ENCODE data around the gene EPHA1.
"Not testable (repeated sequence)": the region's sequence is repeated elsewhere in the genome, so short reads cannot be mapped to it uniquely, and the experiment has no call there.

Gene EPHA1

DNA sequence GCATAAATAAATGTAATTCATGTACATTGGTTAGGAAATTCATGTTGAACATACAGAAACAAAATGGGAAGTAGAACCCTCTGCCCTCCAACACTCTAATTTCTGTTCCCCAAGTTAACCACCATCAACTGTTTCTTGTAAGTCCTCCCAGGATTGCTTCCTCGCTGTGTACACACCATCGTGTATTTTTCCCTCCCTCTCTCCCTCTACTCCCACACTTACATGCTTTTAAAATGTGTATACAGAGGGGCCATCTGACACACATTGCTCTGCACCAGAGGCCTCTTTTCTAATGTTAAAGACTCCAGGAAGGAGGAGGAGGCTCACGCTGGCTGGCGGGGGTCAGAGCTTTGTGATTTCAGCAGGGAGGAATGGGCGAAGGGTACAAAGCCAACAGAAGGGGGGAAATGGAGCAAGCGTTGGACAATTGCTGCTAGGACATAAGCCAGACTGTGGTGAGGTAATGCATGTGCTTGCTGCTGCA lies 1.9 kb upstream of the EPHA1 start:
- no peak for DNase-seq
- in situ Hi-C loops (cut with HindIII; ENCODE audit: low pct_ligation_motif_present, low pct_unique_long_range_greater_than_20kb, low sequenced_read_pairs) = no loop called here

DNA sequence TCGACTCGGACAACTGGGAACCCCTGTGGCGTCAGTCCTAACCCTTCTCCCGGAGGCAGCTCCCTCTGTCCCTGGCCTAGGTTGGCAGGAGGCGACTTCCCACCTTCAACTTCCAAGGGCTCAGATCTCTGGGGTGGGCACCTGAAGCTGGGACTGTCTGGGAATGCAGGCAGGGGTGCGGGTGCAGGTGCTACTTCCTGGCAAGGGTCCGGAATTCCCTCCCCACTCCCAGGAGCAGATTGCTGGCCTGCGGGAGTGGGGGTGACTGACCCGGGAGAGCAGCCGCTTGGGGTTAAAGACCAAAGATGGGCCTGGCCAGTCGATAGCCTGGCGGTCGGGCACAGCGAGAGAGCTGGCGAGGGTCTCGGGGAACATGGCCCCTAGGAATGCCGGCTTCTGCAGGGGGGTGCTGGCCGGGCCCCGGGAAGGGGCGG lies 387 bp downstream of the EPHA1 start:
- DNase-seq = no peak
- in situ Hi-C loops (cut with HindIII; ENCODE audit: low pct_ligation_motif_present, low pct_unique_long_range_greater_than_20kb, low sequenced_read_pairs) = no loop called here

GRCh38 chr7:143407287-143408251 lies 1.1 kb downstream of the EPHA1 start:
- in situ Hi-C loops (cut with HindIII; ENCODE audit: low pct_ligation_motif_present, low pct_unique_long_range_greater_than_20kb, low sequenced_read_pairs) = no loop called here
- no peak for DNase-seq

DNA sequence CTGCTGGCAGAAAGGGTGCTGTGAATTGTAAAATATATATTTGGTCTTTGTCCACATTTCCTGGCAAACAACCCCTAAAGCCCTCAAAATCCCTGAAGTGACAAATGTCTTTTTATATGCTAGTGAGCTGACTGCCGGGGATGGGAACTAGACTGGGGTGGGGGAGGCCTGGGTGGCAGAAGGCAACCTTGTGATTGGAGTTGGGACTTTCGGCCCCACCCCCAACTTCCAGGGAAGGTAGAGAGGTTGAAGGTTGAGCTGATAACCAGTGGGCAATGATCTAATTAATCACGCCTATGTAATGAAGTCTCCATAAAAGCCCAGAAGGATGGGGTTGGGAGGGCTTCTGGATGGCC lies 2.7 kb downstream of the EPHA1 start:
- DNase-seq = no peak

GRCh38 chr7:143405173-143406001 lies 3.3 kb downstream of the EPHA1 start:
- no peak for DNase-seq
- in situ Hi-C loops (cut with HindIII; ENCODE audit: low pct_ligation_motif_present, low pct_unique_long_range_greater_than_20kb, low sequenced_read_pairs) = no loop called here

More for the DNA sequence above, 2.7 kb downstream of the EPHA1 start:
- in situ Hi-C loops (cut with HindIII; ENCODE audit: low pct_ligation_motif_present, low pct_unique_long_range_greater_than_20kb, low sequenced_read_pairs) = no loop called here

- in situ Hi-C loops (cut with HindIII; ENCODE audit: low pct_ligation_motif_present, low pct_unique_long_range_greater_than_20kb, low sequenced_read_pairs); DNase-seq: not testable (repeated sequence)
Observed at GRCh38 chr7:143402233-143402632, 6.4 kb downstream of the EPHA1 start.

DNA sequence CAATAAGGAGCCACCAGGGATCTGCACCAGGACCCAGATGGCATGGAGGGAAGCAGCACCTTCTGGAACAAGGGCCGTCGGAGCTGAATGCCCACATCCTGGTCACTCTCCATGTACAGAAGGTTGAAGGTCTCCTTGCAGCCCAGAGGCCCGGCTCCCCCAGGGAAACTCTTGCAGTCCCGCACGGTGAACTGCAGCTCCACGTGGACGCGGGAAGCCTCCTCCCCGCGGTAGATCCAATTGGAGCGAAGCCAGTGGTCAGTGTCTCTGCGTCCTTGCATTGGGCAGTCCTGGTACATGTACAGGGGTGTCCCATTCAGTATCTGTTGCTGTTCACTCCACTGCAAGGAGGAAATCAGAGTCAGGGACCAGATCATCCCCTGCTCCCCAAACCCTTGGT lies 7.4 kb downstream of the EPHA1 start:
- no peak for DNase-seq
- in situ Hi-C loops (cut with HindIII; ENCODE audit: low pct_ligation_motif_present, low pct_unique_long_range_greater_than_20kb, low sequenced_read_pairs) = no loop called here

GRCh38 chr7:143399642-143400041 lies 9.0 kb downstream of the EPHA1 start:
- in situ Hi-C loops (cut with HindIII; ENCODE audit: low pct_ligation_motif_present, low pct_unique_long_range_greater_than_20kb, low sequenced_read_pairs) = no loop called here
- no peak for DNase-seq

GRCh38 chr7:143399151-143399550 lies 9.5 kb downstream of the EPHA1 start:
- in situ Hi-C loops (cut with HindIII; ENCODE audit: low pct_ligation_motif_present, low pct_unique_long_range_greater_than_20kb, low sequenced_read_pairs) = no loop called here
- no peak for DNase-seq

DNA sequence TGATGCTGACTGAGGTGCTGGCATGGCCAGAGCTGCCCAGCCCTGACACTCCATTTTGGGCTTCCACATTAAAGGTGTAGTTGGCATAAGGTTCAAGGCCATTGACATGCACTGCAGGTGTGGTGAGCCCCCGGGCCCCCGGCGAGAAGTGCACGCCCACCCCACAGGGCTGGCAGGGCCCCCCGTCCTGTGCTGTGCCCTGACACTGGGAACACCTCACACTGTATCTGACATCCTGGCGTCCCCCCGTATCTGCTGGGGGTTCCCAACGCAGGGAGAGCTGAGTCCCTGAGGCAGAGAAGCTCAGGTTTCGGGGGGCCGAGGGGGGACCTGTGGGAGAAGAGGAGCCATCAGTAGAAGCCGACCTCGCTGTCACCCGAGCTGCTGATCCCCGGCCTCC lies 10.0 kb downstream of the EPHA1 start:
- in situ Hi-C loops (cut with HindIII; ENCODE audit: low pct_ligation_motif_present, low pct_unique_long_range_greater_than_20kb, low sequenced_read_pairs) = no loop called here

GRCh38 chr7:143397710-143398530 lies 10.7 kb downstream of the EPHA1 start:
- DNase-seq = no peak

More for the DNA sequence above, 10.0 kb downstream of the EPHA1 start:
- DNase-seq = no peak

DNA sequence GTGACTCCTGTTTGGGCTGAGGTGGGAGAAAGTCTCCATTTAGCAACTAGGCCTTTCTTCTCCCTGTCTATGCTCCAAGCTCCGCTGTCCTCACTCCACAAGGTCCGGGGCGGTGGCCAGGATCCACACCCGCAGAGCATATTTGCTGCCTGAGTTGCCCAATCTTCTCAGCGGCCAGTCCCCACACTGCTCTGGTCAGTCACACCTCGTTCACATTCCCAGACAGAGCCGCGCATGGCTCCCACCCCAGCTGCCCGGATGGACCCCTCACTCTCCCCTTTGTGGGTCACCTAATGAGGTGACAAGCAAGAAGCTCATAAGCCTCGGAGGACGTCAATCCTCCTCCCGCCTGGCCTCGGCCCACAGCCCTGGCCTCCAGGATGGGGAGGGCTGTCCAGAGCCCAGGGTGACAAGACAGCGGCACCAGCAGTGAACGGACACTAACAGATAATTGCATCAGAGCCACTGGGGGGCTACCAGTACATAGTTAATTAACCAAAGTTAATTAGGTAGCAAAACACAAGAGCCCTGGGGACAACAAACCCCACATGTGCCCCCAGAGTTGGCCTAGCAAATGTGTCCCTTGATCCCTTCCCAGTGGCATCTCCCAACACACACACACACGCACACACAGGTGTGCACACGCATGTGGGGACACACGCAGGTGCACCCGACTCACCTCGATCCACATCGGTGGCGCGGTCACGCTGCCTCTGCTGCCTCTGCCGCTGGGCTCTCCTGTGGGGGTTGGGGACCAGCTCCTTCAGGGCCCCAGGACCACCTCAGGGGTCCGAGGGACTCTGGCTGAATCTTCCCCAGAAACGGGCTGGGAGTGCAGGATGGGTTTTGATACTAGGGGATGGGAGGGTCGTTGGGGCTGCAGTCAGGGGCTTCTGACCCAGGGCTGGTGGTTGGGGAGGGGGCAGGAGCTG lies 11.8 kb downstream of the EPHA1 start:
- no peak for DNase-seq
- in situ Hi-C loops (cut with HindIII; ENCODE audit: low pct_ligation_motif_present, low pct_unique_long_range_greater_than_20kb, low sequenced_read_pairs) = no loop called here

More at GRCh38 chr7:143397710-143398530, 10.7 kb downstream of the EPHA1 start:
- in situ Hi-C loops (cut with HindIII; ENCODE audit: low pct_ligation_motif_present, low pct_unique_long_range_greater_than_20kb, low sequenced_read_pairs) = no loop called here

DNA sequence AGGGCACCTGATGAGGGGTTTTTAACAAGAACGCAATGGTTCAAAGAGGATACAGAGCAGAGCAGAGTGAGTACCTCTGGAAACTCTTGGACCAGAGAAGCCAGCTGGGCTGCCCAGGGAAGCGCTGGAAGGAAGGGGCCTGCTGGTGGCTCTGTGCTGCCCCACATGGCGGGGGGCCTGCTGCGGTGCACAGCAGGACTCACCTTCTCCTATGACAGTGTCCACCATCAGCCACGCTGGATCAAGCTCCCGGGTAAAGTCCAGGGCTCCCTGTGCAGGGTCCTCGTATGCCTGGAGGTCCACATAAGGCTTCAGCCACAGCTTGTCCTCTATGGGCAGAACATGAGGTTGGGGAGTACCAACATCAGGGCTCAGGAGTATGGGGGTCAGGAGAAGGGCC lies 12.5 kb downstream of the EPHA1 start:
- no peak for DNase-seq
- in situ Hi-C loops (cut with HindIII; ENCODE audit: low pct_ligation_motif_present, low pct_unique_long_range_greater_than_20kb, low sequenced_read_pairs) = no loop called here

DNA sequence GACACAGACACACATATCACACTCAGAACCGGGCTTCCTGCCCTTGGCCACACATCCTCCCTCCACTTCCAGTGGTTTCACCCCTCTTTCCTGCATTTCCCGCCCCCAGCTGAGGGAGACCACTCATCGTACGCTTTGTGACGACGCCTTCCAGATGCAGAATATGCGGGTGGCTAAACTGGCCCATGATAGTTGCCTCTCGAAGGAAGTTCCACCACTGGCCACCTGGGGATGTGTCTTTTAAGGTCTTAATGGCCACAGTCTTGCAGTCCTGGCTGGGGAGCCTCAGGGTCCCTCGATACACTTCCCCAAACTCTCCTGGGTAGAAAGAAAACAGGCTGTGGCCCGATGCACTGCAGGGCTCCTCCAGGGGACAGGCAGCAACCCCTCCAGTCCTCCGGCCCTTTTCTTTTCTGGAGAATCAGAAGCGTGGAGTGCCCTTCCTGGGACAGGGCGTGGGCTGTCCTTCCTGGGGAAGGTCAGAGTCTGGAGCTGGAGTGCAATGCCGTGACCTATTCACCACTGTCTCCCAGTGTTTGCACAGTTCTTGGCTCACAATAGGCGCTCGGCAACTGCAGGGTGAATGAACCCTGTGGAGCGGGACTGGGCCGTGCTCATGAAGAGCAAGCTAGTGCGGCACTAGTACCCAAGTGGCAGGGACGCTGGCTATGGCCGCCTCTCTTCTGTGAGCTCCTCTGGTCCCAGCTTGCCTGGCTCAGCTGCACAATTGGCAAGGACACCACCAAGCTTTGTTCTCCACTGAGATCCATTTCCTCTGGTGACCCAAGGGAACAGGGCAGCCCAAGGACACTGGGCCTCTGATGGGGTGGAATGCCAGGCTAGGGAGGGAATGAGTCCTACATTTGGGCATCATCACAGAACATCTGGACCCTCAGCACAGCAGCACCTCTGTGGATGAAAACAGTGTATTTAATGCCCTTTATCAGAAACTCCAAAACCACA lies 13.2 kb downstream of the EPHA1 start:
- DNase-seq = no peak
- in situ Hi-C loops (cut with HindIII; ENCODE audit: low pct_ligation_motif_present, low pct_unique_long_range_greater_than_20kb, low sequenced_read_pairs) = no loop called here

DNA sequence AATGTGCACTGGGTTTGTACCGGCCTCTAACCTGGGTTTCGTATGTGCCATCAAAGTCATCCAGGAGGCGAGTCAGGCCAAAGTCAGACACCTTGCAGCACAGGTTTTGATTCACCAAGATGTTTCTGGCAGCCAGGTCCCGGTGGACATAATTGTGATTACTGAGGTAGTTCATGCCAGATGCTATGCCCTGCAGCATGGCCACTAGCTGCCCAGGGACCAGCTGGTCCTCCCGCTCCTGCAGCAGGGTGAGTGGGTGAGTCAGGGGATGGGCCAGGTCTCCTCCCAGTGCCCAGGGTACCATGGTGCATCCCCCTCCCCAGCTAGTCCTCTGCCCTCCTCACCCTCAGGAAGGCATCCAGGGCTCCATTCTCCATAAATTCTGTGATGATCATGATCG lies 13.9 kb downstream of the EPHA1 start:
- DNase-seq = no peak

GRCh38 chr7:143394068-143394467 lies 14.6 kb downstream of the EPHA1 start:
- DNase-seq = no peak
- in situ Hi-C loops (cut with HindIII; ENCODE audit: low pct_ligation_motif_present, low pct_unique_long_range_greater_than_20kb, low sequenced_read_pairs) = no loop called here

More for the DNA sequence above, 13.9 kb downstream of the EPHA1 start:
- in situ Hi-C loops (cut with HindIII; ENCODE audit: low pct_ligation_motif_present, low pct_unique_long_range_greater_than_20kb, low sequenced_read_pairs) = no loop called here

All from ACHN (cell line).